ENCODE measurements around the gene LRRC59.

The LRRC59 gene

GRCh38 chr17:50345432-50346312 is 51.7 kb downstream of the LRRC59 start, which contains the start of gene XYLT2:
TSS of gene XYLT2 (plus strand) at chr17:50346126. CDS start at chr17:50346141, 15 bp downstream.
- peak; percentile 86 to 98 (median 94) for DNase-seq

- peak; percentile 57 to 59 (median 59) for DNase-seq
Measured at GRCh38 chr17:50344731-50345365, 52.5 kb downstream of the LRRC59 start.

- no peak for DNase-seq
Measured at GRCh38 chr17:50339381-50339780, 57.9 kb downstream of the LRRC59 start.

GRCh38 chr17:50338645-50339044 is 58.7 kb downstream of the LRRC59 start:
- DNase-seq = no peak

GRCh38 chr17:50337956-50338355 is 59.4 kb downstream of the LRRC59 start:
- DNase-seq = no peak

- DNase-seq = peak in 1 of 3 donors; percentile 16
Measured at GRCh38 chr17:50333291-50334057, 63.8 kb downstream of the LRRC59 start.

- DNase-seq = peak in 1 of 3 donors; percentile 24
Measured at GRCh38 chr17:50332196-50332595, 65.1 kb downstream of the LRRC59 start.
